Stimulated activated CD4-positive, alpha-beta T cell treated with anti-CD3 and anti-CD28 coated beads, Interleukin-2, amount 100 ng/mL, for 24 hours (primary cell): ENCODE measurements around the gene FITM1.

Experiments
- DNase-seq, 2 donors: peaks; one replicate each; pipeline ENCODE4 v3.0.0-alpha.2; 2020

The FITM1 gene

GRCh38 chr14:24141097-24141880 is 10.8 kb downstream of the FITM1 start, which contains the start of gene EMC9:
TSS of gene EMC9 (minus strand) at chr14:24141591. CDS start at chr14:24141304, 287 bp downstream.
- DNase-seq, result peak; percentile 100

- no peak for DNase-seq
These were observed 13.1 kb downstream of the FITM1 start for GRCh38 chr14:24143511-24143910.

GRCh38 chr14:24144451-24144850 is 14.0 kb downstream of the FITM1 start:
- no peak for DNase-seq

GRCh38 chr14:24145219-24145618 is 14.8 kb downstream of the FITM1 start:
- no peak for DNase-seq

- DNase-seq, result peak in 1 of 2 donors; percentile 14
These were observed 15.4 kb downstream of the FITM1 start for GRCh38 chr14:24145690-24146452.

- DNase-seq, result peak; percentile 89 to 93
These were observed 16.1 kb downstream of the FITM1 start, which contains the start of gene PSME2 for GRCh38 chr14:24146453-24146977. TSS of gene PSME2 (minus strand) at chr14:24146610. CDS start at chr14:24146581, 29 bp downstream.

- DNase-seq, result peak; percentile 98
These were observed 16.7 kb downstream of the FITM1 start, which contains the start of gene RNF31 for GRCh38 chr14:24146978-24147760. TSS of gene RNF31 (plus strand) at chr14:24147498. CDS start at chr14:24147699, 201 bp downstream.

GRCh38 chr14:24147761-24148428 is 17.4 kb downstream of the FITM1 start:
- DNase-seq, result no peak

- DNase-seq, result no peak
These were observed 19.0 kb downstream of the FITM1 start for GRCh38 chr14:24149302-24149969.

- no peak for DNase-seq
These were observed 19.6 kb downstream of the FITM1 start for GRCh38 chr14:24150061-24150460.

GRCh38 chr14:24150567-24150966 is 20.1 kb downstream of the FITM1 start:
- no peak for DNase-seq

- DNase-seq, result no peak
These were observed 20.5 kb downstream of the FITM1 start for GRCh38 chr14:24150993-24151392.

- DNase-seq, result no peak
These were observed 21.1 kb downstream of the FITM1 start for GRCh38 chr14:24151404-24152080.

GRCh38 chr14:24155100-24155499 is 24.6 kb downstream of the FITM1 start:
- DNase-seq, result no peak

GRCh38 chr14:24156840-24157239 is 26.4 kb downstream of the FITM1 start:
- no peak for DNase-seq

GRCh38 chr14:24157331-24157730 is 26.9 kb downstream of the FITM1 start:
- no peak for DNase-seq

- no peak for DNase-seq
These were observed 29.5 kb downstream of the FITM1 start for GRCh38 chr14:24159777-24160498.

GRCh38 chr14:24160499-24160849 is 30.0 kb downstream of the FITM1 start:
- no peak for DNase-seq

- DNase-seq, result peak; percentile 98 to 99
These were observed 30.7 kb downstream of the FITM1 start, which contains the start of gene IRF9 for GRCh38 chr14:24160850-24161804. TSS of gene IRF9 (plus strand) at chr14:24161265. CDS start at chr14:24162145, 880 bp downstream.
